SW 1271 (cell line): ENCODE data around the gene ADGRL3.
"Not testable (repeated sequence)": the region's sequence is repeated elsewhere in the genome, so short reads cannot be mapped to it uniquely, and the experiment has no call there.

Experiments
- DNase-seq, 2 experiments: peaks; one replicate each; lab custom pipeline; 2025; lab: John Stamatoyannopoulos, UW

ADGRL3 gene

GRCh38 chr4:61756937-61757336 lies 556.8 kb downstream of the ADGRL3 start:
- not testable (repeated sequence) for DNase-seq

- DNase-seq, result not testable (repeated sequence)
Observed at GRCh38 chr4:61757983-61758382, 557.9 kb downstream of the ADGRL3 start.

GRCh38 chr4:61758596-61758995 lies 558.5 kb downstream of the ADGRL3 start:
- not testable (repeated sequence) for DNase-seq

- not testable (repeated sequence) for DNase-seq
Observed at GRCh38 chr4:61759245-61759644, 559.1 kb downstream of the ADGRL3 start.

GRCh38 chr4:61759885-61760284 lies 559.8 kb downstream of the ADGRL3 start:
- not testable (repeated sequence) for DNase-seq

- no peak for DNase-seq
Observed at GRCh38 chr4:61760820-61761219, 560.7 kb downstream of the ADGRL3 start.

- DNase-seq, result no peak
Observed at GRCh38 chr4:61762722-61763627, 562.8 kb downstream of the ADGRL3 start.

GRCh38 chr4:61763682-61764081 lies 563.6 kb downstream of the ADGRL3 start:
- DNase-seq, result no peak

GRCh38 chr4:61764090-61764489 lies 564.0 kb downstream of the ADGRL3 start:
- not testable (repeated sequence) for DNase-seq

GRCh38 chr4:61769444-61770167 lies 569.5 kb downstream of the ADGRL3 start:
- not testable (repeated sequence) for DNase-seq

- no peak for DNase-seq
Observed at GRCh38 chr4:61770456-61770855, 570.3 kb downstream of the ADGRL3 start.

- no peak for DNase-seq
Observed at GRCh38 chr4:61771056-61771455, 570.9 kb downstream of the ADGRL3 start.

- DNase-seq, result no peak
Observed at GRCh38 chr4:61772126-61772525, 572.0 kb downstream of the ADGRL3 start.

- DNase-seq, result no peak
Observed at GRCh38 chr4:61773655-61774245, 573.6 kb downstream of the ADGRL3 start.

GRCh38 chr4:61782133-61782532 lies 582.0 kb downstream of the ADGRL3 start:
- DNase-seq, result no peak

- DNase-seq, result no peak
Observed at GRCh38 chr4:61783050-61783449, 582.9 kb downstream of the ADGRL3 start.

- no peak for DNase-seq
Observed at GRCh38 chr4:61785761-61786160, 585.6 kb downstream of the ADGRL3 start.

GRCh38 chr4:61786211-61786610 lies 586.1 kb downstream of the ADGRL3 start:
- no peak for DNase-seq

GRCh38 chr4:61795998-61796397 lies 595.9 kb downstream of the ADGRL3 start:
- no peak for DNase-seq

- no peak for DNase-seq
Observed at GRCh38 chr4:61799794-61800193, 599.7 kb downstream of the ADGRL3 start.

- no peak for DNase-seq
Observed at GRCh38 chr4:61805227-61805626, 605.1 kb downstream of the ADGRL3 start.

- DNase-seq, result no peak
Observed at GRCh38 chr4:61805979-61806378, 605.9 kb downstream of the ADGRL3 start.

- no peak for DNase-seq
Observed at GRCh38 chr4:61812171-61812570, 612.0 kb downstream of the ADGRL3 start.
